Measurements from ENCODE around the gene LNX2.

DNA sequence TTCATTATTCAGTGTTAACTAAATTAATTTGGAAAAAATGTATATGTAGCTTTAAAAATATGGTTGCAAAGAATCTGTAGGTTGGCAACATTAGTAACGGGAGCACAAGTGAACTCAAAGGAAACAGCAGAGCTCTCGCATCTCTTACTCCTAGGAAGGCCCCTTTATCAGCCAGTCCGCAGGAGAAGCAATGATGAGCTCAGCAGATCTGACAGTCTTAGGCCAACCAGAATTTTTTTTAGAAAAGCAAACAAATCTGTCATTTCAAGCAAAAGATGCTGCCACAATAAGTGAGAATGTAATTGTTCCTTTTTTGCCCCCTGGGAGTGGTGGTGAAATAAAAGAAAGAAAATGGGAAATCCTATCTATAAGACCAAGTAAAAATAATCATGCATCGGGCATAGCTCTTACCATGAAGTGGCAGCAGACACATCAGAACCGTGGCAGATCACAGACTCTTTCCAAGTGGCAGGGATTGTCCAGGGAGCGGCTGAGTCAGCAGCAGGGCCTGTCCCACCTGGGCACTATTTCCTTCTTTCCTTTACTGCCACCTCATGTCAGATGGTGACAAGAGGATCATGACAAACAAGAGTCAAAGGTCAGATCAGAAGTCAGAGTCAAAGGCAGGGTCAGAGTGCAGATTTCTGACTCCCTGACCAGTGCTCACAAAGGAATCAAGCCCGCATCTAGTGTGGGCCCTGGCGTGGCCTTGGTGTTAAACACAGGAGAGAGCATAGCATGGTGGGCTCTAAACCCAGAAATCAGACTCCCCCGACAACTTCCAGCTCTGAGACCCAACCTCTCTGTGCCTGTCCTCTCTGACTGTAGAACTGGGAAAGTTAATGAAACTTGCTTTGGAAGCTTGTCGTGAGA lies 86.0 kb downstream of the LNX2 start:
- no peak for TF ChIP-seq EZH2phosphoT487 (IDR thresholded peaks at IDR 0.05; ENCODE audit: borderline replicate concordance)
- TF ChIP-seq, protein P1, sequence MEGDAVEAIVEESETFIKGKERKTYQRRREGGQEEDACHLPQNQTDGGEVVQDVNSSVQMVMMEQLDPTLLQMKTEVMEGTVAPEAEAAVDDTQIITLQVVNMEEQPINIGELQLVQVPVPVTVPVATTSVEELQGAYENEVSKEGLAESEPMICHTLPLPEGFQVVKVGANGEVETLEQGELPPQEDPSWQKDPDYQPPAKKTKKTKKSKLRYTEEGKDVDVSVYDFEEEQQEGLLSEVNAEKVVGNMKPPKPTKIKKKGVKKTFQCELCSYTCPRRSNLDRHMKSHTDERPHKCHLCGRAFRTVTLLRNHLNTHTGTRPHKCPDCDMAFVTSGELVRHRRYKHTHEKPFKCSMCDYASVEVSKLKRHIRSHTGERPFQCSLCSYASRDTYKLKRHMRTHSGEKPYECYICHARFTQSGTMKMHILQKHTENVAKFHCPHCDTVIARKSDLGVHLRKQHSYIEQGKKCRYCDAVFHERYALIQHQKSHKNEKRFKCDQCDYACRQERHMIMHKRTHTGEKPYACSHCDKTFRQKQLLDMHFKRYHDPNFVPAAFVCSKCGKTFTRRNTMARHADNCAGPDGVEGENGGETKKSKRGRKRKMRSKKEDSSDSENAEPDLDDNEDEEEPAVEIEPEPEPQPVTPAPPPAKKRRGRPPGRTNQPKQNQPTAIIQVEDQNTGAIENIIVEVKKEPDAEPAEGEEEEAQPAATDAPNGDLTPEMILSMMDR (conservative IDR thresholded peaks at IDR 0.05; ENCODE audit: low read length), result no peak

All from Loucy (cell line).